WTC11 (cell line): Measurements from ENCODE around the gene CAMTA1. TPM values are rescaled to one million over a fixed set of nuclear protein-coding genes. Genes with fewer than 3 reads are reported as not detected.

Experiments
- ATAC-seq: fragments of 200-7000 bp; cut with Tn5 transposase; 2 replicates; pipeline ENCODE4 v1.10.0; 2021; ENCODE audit warnings: mild to moderate bottlenecking, moderate library complexity
- CTCF ChIA-PET: fragments of 300-600 bp; sonication (Branson Sonifier 250); formaldehyde crosslinking; loops from one replicate; lab custom pipeline; 2021; ENCODE audit warnings: antibody characterized with exemption; lab: Charles Lee
- POLR2A ChIA-PET: fragments of 350-600 bp; sonication (Branson Sonifier 250); formaldehyde crosslinking; loops from one replicate; lab custom pipeline; 2021; ENCODE audit warnings: antibody characterized with exemption; lab: Charles Lee
- DNase-seq: peaks from one replicate; pipeline ENCODE4 v3.0.0; 2021; ENCODE audit warnings: low spot score
- H3K27ac Mint-ChIP-seq: 2 replicates; pipeline ENCODE4 v1.8.0; 2021; ENCODE audit warnings: mixed read lengths
- H3K27me3 Mint-ChIP-seq: 2 replicates; pipeline ENCODE4 v1.8.0; 2021; ENCODE audit warnings: low read depth, mild to moderate bottlenecking, moderate library complexity, mixed read lengths
- H3K36me3 Mint-ChIP-seq: 2 replicates; pipeline ENCODE4 v1.8.0; 2021; ENCODE audit warnings: mixed read lengths
- H3K4me1 Mint-ChIP-seq: 2 replicates; pipeline ENCODE4 v1.8.0; 2022; ENCODE audit warnings: mixed read lengths
- H3K4me3 Mint-ChIP-seq: 2 replicates; pipeline ENCODE4 v1.8.0; 2021; ENCODE audit warnings: mild to moderate bottlenecking, moderate library complexity, mixed read lengths
- H3K9me3 Mint-ChIP-seq: 2 replicates; pipeline ENCODE4 v1.8.0; 2021; ENCODE audit warnings: mixed read lengths
- AFF4 ChIP-seq: sonication (generic); formaldehyde crosslinking; IDR thresholded peaks from 2 replicates; pipeline ENCODE4 v1.8.1; 2023; ENCODE audit warnings: mild to moderate bottlenecking, missing genetic modification reagents, borderline replicate concordance
- EMX1 ChIP-seq: fragments of 250-450 bp; sonication (Bioruptor Pico); IDR thresholded peaks from 2 replicates; pipeline ENCODE4 v1.8.0; 2021; ENCODE audit warnings: mild to moderate bottlenecking
- ETV6 ChIP-seq: sonication (generic); formaldehyde crosslinking; IDR thresholded peaks from 2 replicates; pipeline ENCODE4 v1.8.1; 2022; ENCODE audit warnings: mild to moderate bottlenecking, missing genetic modification reagents
- FOXP4 ChIP-seq: sonication (generic); formaldehyde crosslinking; IDR thresholded peaks from 2 replicates; pipeline ENCODE4 v1.8.0; 2022; ENCODE audit warnings: mild to moderate bottlenecking, missing genetic modification reagents
- GABPB1 ChIP-seq: sonication (generic); formaldehyde crosslinking; IDR thresholded peaks from 2 replicates; pipeline ENCODE4 v1.8.1; 2023; ENCODE audit warnings: mild to moderate bottlenecking, missing genetic modification reagents
- HMGXB4 ChIP-seq: sonication (generic); formaldehyde crosslinking; IDR thresholded peaks from 2 replicates; pipeline ENCODE4 v1.8.1; 2023; ENCODE audit warnings: mild to moderate bottlenecking, moderate library complexity, missing genetic modification reagents
- IRF2 ChIP-seq: sonication (generic); formaldehyde crosslinking; IDR thresholded peaks from 2 replicates; pipeline ENCODE4 v1.8.0; 2022; ENCODE audit warnings: low read depth, missing genetic modification reagents, borderline replicate concordance
- KAT7 ChIP-seq: sonication (generic); formaldehyde crosslinking; IDR thresholded peaks from 2 replicates; pipeline ENCODE4 v1.8.1; 2023; ENCODE audit warnings: missing genetic modification reagents, mild to moderate bottlenecking, borderline replicate concordance
- MAX ChIP-seq: sonication (generic); formaldehyde crosslinking; IDR thresholded peaks from 2 replicates; pipeline ENCODE4 v1.8.0; 2022; ENCODE audit warnings: mild to moderate bottlenecking, missing genetic modification reagents
- MLX ChIP-seq: sonication (generic); formaldehyde crosslinking; IDR thresholded peaks from 2 replicates; pipeline ENCODE4 v1.8.1; 2023; ENCODE audit warnings: mild to moderate bottlenecking, missing genetic modification reagents, moderate library complexity
- NFYB ChIP-seq: sonication (generic); formaldehyde crosslinking; conservative IDR thresholded peaks from 2 replicates; pipeline ENCODE4 v1.8.0; 2022; ENCODE audit warnings: low read depth, missing genetic modification reagents
- NR1H2 ChIP-seq: sonication (generic); formaldehyde crosslinking; IDR thresholded peaks from 2 replicates; pipeline ENCODE4 v1.9.0; 2021; ENCODE audit warnings: mild to moderate bottlenecking, moderate library complexity, missing genetic modification reagents
- NR2C2 ChIP-seq: sonication (generic); formaldehyde crosslinking; IDR thresholded peaks from 2 replicates; pipeline ENCODE4 v1.8.0; 2022; ENCODE audit warnings: mild to moderate bottlenecking, missing genetic modification reagents
- NR3C1 ChIP-seq: sonication (generic); formaldehyde crosslinking; conservative IDR thresholded peaks from 2 replicates; pipeline ENCODE4 v1.8.1; 2023; ENCODE audit warnings: low read depth, mild to moderate bottlenecking, missing genetic modification reagents
- PRRX2 ChIP-seq: fragments of 250-450 bp; sonication (Bioruptor Pico); IDR thresholded peaks from 2 replicates; pipeline ENCODE4 v1.8.0; 2021; ENCODE audit warnings: mild to moderate bottlenecking
- RORB ChIP-seq: fragments of 250-450 bp; sonication (Bioruptor Pico); IDR thresholded peaks from 2 replicates; pipeline ENCODE4 v1.9.0; 2021; ENCODE audit warnings: mild to moderate bottlenecking
- TCF7 ChIP-seq: sonication (generic); formaldehyde crosslinking; IDR thresholded peaks from 2 replicates; pipeline ENCODE4 v1.8.0; 2022; ENCODE audit warnings: mild to moderate bottlenecking, low read depth, missing genetic modification reagents, moderate library complexity
- USF1 ChIP-seq: sonication (generic); formaldehyde crosslinking; IDR thresholded peaks from 2 replicates; pipeline ENCODE4 v1.8.0; 2022; ENCODE audit warnings: mild to moderate bottlenecking, missing genetic modification reagents
- USF2 ChIP-seq: sonication (generic); formaldehyde crosslinking; IDR thresholded peaks from 2 replicates; pipeline ENCODE4 v1.8.1; 2023; ENCODE audit warnings: mild to moderate bottlenecking, missing genetic modification reagents, moderate library complexity
- ZNF219 ChIP-seq: sonication (generic); formaldehyde crosslinking; IDR thresholded peaks from 2 replicates; pipeline ENCODE4 v1.8.0; 2023; ENCODE audit warnings: missing genetic modification reagents, mild to moderate bottlenecking, borderline replicate concordance
- total RNA-seq: library from RNA; stranded (reverse); gene quantifications from 3 replicates; pipeline ENCODE4 v1.2.3, GENCODE V29; 2021

CAMTA1 gene
- total RNA-seq, 1 experiment from 2014 or later, result 86.4 TPM

GRCh38 chr1:7478142-7478790 is 693.0 kb downstream of the CAMTA1 start:
- ChIA-PET CTCF (interaction anchor here (1.1 to 1.2 kb wide), 2 partner anchors 38 to 217 kb away, joined by 3 read pairs; no protein-coding TSS in a partner anchor), POLR2A (no interaction called here)
- TF ChIP-seq PRRX2 (CRISPR knock-in tag) (no peak), NR2C2 (CRISPR knock-in tag) (no peak), AFF4 (CRISPR knock-in tag) (no peak), HMGXB4 (CRISPR knock-in tag) (no peak), EMX1 (CRISPR knock-in tag) (no peak), NR3C1 (no peak), USF1 (CRISPR knock-in tag) (no peak), KAT7 (CRISPR knock-in tag) (no peak), ETV6 (CRISPR knock-in tag) (no peak), TCF7 (CRISPR knock-in tag) (no peak), MAX (CRISPR knock-in tag) (no peak), RORB (CRISPR knock-in tag) (no peak), NR1H2 (no peak)
- H3K4me1 Mint-ChIP-seq, result peaks cover 6% of the 10 kb centered on the region
- DNase-seq (no peak), ATAC-seq (no peak)
- H3K4me3 Mint-ChIP-seq, result no peak overlapping the region
- no peak overlapping the region for H3K27ac Mint-ChIP-seq
- no peaks in the 10 kb centered on the region for H3K27me3 Mint-ChIP-seq
- H3K9me3 Mint-ChIP-seq, result no peaks in the 10 kb centered on the region
- H3K36me3 Mint-ChIP-seq, result no peaks in the 10 kb centered on the region

- Mint-ChIP-seq H3K27me3 (no peaks in the 10 kb centered on the region), H3K4me1 (peaks cover 6% of the 10 kb centered on the region), H3K9me3 (no peaks in the 10 kb centered on the region), H3K27ac (no peak overlapping the region), H3K36me3 (no peaks in the 10 kb centered on the region), H3K4me3 (no peak overlapping the region)
- no peak for TF ChIP-seq TCF7 (CRISPR knock-in tag)
- no peak for TF ChIP-seq MLX (CRISPR knock-in tag)
- TF ChIP-seq NFYB (CRISPR knock-in tag), result no peak
- TF ChIP-seq GABPB1, result no peak
- no peak for TF ChIP-seq FOXP4 (CRISPR knock-in tag)
- TF ChIP-seq USF2 (CRISPR knock-in tag), result no peak
- no peak for TF ChIP-seq USF1 (CRISPR knock-in tag)
- TF ChIP-seq IRF2 (CRISPR knock-in tag), result no peak
- TF ChIP-seq ZNF219 (CRISPR knock-in tag), result no peak
- ATAC-seq (no peak), DNase-seq (no peak)
- ChIA-PET POLR2A (no interaction called here), CTCF (interaction anchor here (1.1 to 1.2 kb wide), 2 partner anchors 38 to 217 kb away, joined by 3 read pairs; no protein-coding TSS in a partner anchor)
Observed at GRCh38 chr1:7478809-7479499, 693.7 kb downstream of the CAMTA1 start.
